ENCODE data around the gene PTPN1.

PTPN1 gene

GRCh38 chr20:50482396-50482981, 27.7 kb upstream of the PTPN1 start:
- no peak overlapping the region for H3K4me3 ChIP-seq (ENCODE audit: low read length)
- TF ChIP-seq CTCF (conservative IDR thresholded peaks at IDR 0.05; ENCODE audit: low read length): no peak
- DNase-seq (ENCODE audit: low read depth): no peak

DNA sequence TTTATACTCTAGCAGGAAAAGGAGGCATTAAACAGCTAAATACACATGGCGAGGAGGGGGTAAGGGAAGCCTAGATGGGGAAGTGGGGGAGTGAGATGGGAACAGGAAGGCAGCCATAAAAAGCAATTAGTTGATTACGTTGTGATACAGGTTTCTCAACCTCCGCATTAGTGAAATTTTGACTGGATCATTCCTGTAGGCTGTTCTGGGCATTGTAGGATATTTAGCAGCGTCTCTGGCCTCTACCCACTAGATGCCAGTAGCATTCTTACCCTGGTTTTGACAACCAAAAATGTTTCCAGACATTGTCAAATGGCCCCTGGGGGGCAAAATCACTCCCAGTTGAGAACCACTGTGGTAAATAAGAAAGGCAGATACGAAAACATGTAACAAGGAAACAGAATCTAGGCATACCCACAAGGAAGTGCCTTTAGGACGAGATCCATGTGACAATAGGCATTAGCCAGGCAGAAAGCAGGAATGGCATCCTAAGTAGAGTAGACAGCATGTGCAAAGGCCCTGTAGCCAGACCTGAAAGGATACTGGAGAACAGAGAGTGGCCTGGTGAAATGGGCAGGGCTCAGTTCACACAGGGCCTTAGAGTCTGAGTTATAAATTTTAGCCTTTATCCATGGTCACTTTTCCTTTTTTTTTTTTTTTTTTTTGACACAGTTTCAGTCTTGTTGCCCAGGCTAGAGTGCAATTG, 25.8 kb upstream of the PTPN1 start:
- no peak for DNase-seq (ENCODE audit: low read depth)
- no peak overlapping the region; the same call in 1 of the 2 replicates for H3K4me3 ChIP-seq (ENCODE audit: low read length)
- no peak for TF ChIP-seq CTCF (conservative IDR thresholded peaks at IDR 0.05; ENCODE audit: low read length)

GRCh38 chr20:50487397-50487796, 22.8 kb upstream of the PTPN1 start:
- no peak overlapping the region for H3K4me3 ChIP-seq (ENCODE audit: low read length)
- TF ChIP-seq CTCF (conservative IDR thresholded peaks at IDR 0.05; ENCODE audit: low read length): no peak
- DNase-seq (ENCODE audit: low read depth): no peak

GRCh38 chr20:50488236-50488806, 21.9 kb upstream of the PTPN1 start:
- no peak for DNase-seq (ENCODE audit: low read depth)
- H3K4me3 ChIP-seq (ENCODE audit: low read length): no peak overlapping the region
- no peak for TF ChIP-seq CTCF (conservative IDR thresholded peaks at IDR 0.05; ENCODE audit: low read length)

DNA sequence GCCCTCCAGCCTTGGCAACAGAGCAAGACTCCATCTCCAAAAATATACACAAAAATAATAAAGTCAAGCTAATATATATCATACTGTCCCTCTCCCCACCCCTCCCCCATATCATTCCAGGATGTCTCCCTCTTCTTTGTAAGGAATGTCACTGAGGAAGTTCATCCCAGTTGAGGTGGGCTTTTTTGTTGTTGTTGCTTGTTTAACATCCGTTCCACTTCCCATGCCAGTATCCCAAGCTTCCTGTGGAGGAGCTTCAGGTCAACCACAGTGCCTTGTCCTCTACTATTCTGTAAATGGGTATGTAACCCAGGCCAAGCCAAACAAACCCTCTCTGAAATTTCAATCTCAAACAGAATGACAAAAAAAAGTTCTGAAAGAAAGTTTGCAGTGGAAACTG, 19.0 kb upstream of the PTPN1 start:
- H3K4me3 ChIP-seq (ENCODE audit: low read length): no peak overlapping the region
- DNase-seq (ENCODE audit: low read depth): no peak
- no peak for TF ChIP-seq CTCF (conservative IDR thresholded peaks at IDR 0.05; ENCODE audit: low read length)

- no peak for DNase-seq (ENCODE audit: low read depth)
- no peak for TF ChIP-seq CTCF (conservative IDR thresholded peaks at IDR 0.05; ENCODE audit: low read length)
- H3K4me3 ChIP-seq (ENCODE audit: low read length): no peak overlapping the region
Observed at GRCh38 chr20:50491926-50492634, 18.1 kb upstream of the PTPN1 start.
